ENCODE data around the gene CBX4. TPM values are rescaled to one million over a fixed set of nuclear protein-coding genes. Genes with fewer than 3 reads are reported as not detected.

The CBX4 gene
- total RNA-seq, 6 experiments from 2014 or later, result 18.2 to 20.2 (median 19.3) TPM

GRCh38 chr17:79786930-79787643 is 52.2 kb downstream of the CBX4 start:
- DNase-seq, result no peak
- no peaks in the 10 kb centered on the region for H3K9me3 Mint-ChIP-seq
- peaks cover 2% of the 10 kb centered on the region; the same call in 1 of the 2 replicates for H3K4me1 Mint-ChIP-seq (ENCODE audit: low read depth)
- H3K27me3 Mint-ChIP-seq (ENCODE audit: insufficient read depth), result peaks cover 18% of the 10 kb centered on the region
- H3K4me3 Mint-ChIP-seq, result no peak overlapping the region
- no peak for TF ChIP-seq CTCF (IDR thresholded peaks at IDR 0.05)
- H3K27ac Mint-ChIP-seq, result no peak overlapping the region
- H3K36me3 Mint-ChIP-seq (ENCODE audit: low read depth), result no peaks in the 10 kb centered on the region

GRCh38 chr17:79785900-79786810 is 53.1 kb downstream of the CBX4 start:
- H3K27ac Mint-ChIP-seq, result no peak overlapping the region
- peaks cover 14% of the 10 kb centered on the region for H3K27me3 Mint-ChIP-seq (ENCODE audit: insufficient read depth)
- H3K4me1 Mint-ChIP-seq (ENCODE audit: low read depth), result no peaks in the 10 kb centered on the region
- DNase-seq, result no peak
- H3K4me3 Mint-ChIP-seq, result no peak overlapping the region
- no peak for TF ChIP-seq CTCF (IDR thresholded peaks at IDR 0.05)
- H3K36me3 Mint-ChIP-seq (ENCODE audit: low read depth), result no peaks in the 10 kb centered on the region
- H3K9me3 Mint-ChIP-seq, result no peaks in the 10 kb centered on the region

GRCh38 chr17:79785017-79785899 is 54.0 kb downstream of the CBX4 start:
- Mint-ChIP-seq H3K27ac (no peak overlapping the region), H3K4me3 (no peak overlapping the region), H3K36me3 (ENCODE audit: low read depth) (no peaks in the 10 kb centered on the region), H3K27me3 (ENCODE audit: insufficient read depth) (peaks cover 13% of the 10 kb centered on the region), H3K9me3 (no peaks in the 10 kb centered on the region), H3K4me1 (ENCODE audit: low read depth) (no peaks in the 10 kb centered on the region)
- TF ChIP-seq CTCF (IDR thresholded peaks at IDR 0.05), result no peak
- no peak for DNase-seq

GRCh38 chr17:79784353-79785016 is 54.8 kb downstream of the CBX4 start:
- Mint-ChIP-seq H3K27me3 (ENCODE audit: insufficient read depth) (peaks cover 13% of the 10 kb centered on the region), H3K4me1 (ENCODE audit: low read depth) (no peaks in the 10 kb centered on the region), H3K4me3 (no peak overlapping the region), H3K9me3 (no peaks in the 10 kb centered on the region), H3K27ac (no peak overlapping the region), H3K36me3 (ENCODE audit: low read depth) (no peaks in the 10 kb centered on the region)
- no peak for TF ChIP-seq CTCF (IDR thresholded peaks at IDR 0.05)
- no peak for DNase-seq

GRCh38 chr17:79783891-79784290 is 55.3 kb downstream of the CBX4 start:
- H3K36me3 Mint-ChIP-seq (ENCODE audit: low read depth), result no peaks in the 10 kb centered on the region
- H3K27ac Mint-ChIP-seq, result no peak overlapping the region
- TF ChIP-seq CTCF (IDR thresholded peaks at IDR 0.05), result no peak
- no peaks in the 10 kb centered on the region; the same call in 1 of the 2 replicates for H3K4me1 Mint-ChIP-seq (ENCODE audit: low read depth)
- peaks cover 12% of the 10 kb centered on the region for H3K27me3 Mint-ChIP-seq (ENCODE audit: insufficient read depth)
- no peaks in the 10 kb centered on the region for H3K9me3 Mint-ChIP-seq
- H3K4me3 Mint-ChIP-seq, result no peak overlapping the region
- DNase-seq, result no peak

Data from HFFc6 (cell line).